HG03066 (cell line): Measurements from ENCODE around the gene INPP5K.

ENCODE experiments used
- ATAC-seq: cut with Tn5 transposase; IDR thresholded peaks from one replicate; pipeline ENCODE4 v1.9.1; 2021; ENCODE audit warnings: low read depth; ENCODE audit not compliant: unreplicated experiment

The INPP5K gene

DNA sequence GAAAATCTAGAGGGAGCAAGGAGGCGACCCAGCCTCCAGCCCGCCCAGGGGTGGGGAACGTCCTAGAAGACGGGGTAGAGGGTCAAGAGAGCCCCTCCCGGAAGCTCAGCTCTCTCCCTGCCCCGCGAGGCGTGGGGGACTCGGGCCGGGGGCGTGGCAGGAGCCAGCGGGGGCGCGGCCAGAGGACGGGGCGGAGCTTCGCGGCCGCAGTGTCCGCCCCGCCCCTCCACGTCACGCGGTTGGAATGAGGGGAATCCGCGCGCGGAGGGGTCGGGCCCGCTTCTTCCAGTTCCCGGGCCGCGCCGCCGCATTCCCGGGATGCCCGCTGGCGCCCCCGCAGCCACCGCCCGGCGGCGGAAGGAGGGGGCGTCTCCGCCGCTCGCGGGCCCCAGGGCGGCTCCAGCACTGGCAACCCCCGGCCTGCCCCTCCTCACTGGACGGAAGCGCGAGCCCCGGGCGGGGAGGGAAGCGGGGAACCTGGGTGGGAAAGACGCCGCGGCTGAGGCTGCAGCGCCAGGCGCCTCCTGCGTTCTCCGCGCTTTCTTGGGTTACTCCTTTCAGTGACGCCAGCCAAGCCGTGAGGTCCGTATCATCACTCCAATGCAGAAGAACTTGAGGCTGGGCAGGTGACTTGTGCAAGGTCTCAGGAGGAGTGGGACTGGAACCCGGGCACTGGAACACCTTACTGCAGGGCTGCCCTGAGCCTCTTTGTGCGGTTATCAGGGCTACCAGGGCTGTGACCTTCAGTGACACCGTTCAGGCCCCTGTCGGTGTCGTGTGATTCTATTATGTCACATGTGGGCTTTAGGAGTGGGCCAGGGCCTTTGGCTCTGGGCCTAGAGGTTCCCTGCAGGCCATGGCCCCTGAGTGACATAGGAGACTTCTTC is 28.2 kb downstream of the INPP5K start:
- no peak for ATAC-seq

DNA sequence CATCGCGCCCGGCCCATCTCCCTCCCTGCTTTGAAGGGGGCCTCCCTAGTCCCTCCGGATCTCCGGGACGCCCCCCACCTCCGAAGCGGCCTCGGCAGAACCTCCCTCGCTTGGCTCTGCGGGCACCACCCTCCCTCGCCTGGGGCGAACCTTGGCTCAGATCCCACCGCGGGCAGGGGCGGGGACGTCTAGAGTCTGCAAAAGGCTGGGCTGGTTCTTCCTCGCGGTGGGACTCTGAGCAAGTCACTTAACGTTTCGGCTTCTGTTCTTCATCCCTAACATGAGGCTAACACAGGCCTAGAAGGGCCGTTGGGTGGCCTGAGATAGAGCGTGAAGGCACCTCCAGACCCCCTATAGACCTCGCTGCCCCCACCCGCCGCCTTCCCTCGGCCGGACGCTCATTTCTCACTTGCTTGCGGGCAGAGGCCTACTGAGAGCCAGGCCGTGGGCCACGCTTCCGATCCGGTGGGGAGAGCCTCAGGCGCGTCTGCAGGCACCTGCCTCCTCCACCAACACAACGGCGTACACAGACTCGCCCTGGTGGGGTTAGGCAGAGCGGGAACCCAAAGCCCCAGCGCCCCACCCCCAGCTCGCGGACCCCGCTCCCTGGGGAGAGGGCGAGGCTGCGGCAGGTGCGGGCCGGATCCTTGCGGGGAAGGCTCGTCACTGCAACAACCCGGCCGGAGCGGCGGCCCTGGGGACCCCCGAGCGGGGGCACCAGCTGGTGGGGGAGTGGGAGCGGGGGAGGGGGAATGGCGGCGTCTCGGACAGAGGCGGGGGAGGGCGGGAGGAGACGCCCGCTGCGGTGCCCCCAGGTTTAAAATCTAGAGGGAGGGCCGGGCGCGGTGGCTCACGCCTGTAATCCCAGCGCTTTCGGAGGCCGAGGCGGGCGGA is 29.4 kb downstream of the INPP5K start:
- no peak for ATAC-seq

DNA sequence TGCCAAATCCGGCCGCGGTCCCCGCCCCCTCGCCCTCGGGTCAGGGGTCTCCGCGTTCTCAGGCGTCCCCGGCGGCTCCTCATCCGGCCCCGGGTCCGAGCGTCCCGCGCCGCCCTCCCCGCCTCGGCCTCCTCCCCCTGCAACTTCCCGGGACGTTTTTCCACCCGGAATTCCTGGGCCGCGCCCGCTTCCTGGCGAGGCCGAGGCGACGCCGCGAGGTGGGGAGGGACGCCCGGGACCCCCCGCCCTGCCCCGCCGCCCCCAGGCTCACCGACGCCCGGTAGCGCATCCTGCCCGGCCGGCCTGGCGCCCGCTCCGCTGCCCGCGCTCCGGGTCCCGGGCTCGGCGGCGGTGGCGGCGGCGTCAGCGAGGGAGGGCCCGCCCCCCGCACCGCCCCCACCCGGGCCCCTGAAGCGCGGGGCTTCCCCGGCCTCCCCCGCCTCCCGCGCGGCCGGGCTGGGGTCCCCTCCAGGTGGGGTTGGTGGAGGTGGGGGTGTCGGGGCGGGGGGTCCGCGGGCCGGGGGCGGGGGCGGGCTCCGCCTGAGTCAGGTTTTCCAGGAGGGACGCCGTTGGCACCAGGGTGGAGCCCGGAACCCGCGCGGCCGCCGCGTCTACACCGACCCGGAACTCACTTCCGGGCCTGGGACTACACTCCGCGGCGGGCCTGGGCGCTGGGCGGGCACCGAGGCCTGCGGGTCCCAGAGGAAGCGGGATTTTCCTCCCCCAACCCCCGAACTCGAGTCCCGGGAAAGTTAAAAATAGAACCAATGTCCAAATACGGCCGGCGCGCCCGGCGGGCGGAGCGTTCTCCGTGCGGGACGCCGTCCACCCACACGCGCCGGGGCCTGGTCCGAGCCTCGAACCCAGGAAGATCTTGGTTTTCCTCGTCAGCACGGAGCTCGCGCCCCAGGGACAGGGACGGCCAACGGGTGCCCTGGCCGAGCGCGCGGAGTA is 30.7 kb downstream of the INPP5K start:
- ATAC-seq, result no peak

GRCh38 chr17:1484676-1485422 is 31.6 kb downstream of the INPP5K start:
- ATAC-seq, result no peak

GRCh38 chr17:1484060-1484535 is 32.3 kb downstream of the INPP5K start:
- ATAC-seq, result no peak

- no peak for ATAC-seq
These were observed 33.7 kb downstream of the INPP5K start for GRCh38 chr17:1482680-1483079.

DNA sequence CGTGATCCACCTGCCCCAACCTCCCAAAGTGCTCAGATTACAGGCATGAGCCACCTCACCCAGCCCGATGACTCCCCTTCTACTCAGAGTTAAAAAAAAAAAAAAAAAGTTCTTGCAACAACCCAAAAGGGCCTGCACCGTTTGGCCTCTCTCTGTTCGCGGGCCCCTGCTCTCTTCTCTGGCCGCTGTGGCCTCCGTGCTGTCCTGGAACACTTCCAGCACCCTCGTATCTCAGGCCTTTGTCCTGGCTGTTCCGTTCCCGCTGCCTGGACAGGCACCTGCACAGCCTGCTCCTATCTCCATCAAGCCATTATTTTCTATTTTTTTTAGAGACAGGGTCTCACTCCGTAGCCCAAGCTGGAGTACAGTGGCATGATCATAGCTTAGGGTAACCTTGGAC is 34.7 kb downstream of the INPP5K start:
- ATAC-seq, result no peak

DNA sequence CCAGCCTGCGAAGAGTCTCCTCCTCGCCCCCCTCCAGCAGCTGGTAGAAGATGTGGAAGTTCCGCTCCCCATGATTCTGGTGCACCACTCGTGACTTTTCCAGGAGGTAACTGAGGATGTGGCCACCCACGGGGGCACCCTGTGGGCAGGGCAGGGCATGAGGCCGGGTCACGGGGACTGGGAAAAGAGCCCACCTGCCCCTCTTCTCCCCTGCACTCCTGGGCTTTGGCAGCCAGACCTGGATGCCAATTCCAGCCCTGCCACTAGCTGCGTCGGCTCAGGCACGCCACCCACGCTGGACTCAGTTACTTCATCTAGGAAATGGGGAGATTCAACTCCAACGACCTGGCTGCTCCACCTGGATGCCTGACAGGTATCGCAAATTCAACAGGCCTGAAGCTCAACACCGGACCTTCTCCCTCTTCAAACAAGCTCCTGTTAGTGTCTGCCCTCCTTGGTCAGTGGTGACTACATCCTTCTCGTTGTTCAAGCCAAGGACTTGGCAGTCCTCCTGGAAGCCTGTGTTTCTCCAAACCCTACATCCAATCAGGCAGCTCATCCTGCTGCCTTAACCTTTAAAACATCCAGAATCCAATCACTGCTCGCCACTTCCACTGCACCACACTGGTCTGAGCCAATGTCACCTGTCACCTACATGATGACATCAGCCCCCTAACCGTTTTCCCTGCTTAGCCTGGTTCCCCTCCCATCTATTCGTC is 35.5 kb downstream of the INPP5K start:
- ATAC-seq, result no peak

- ATAC-seq, result no peak
These were observed 38.0 kb downstream of the INPP5K start for GRCh38 chr17:1478418-1478817.

- ATAC-seq, result no peak
These were observed 41.0 kb downstream of the INPP5K start for GRCh38 chr17:1475321-1475854.

- ATAC-seq, result peak; percentile 75
These were observed 41.8 kb downstream of the INPP5K start for GRCh38 chr17:1474402-1475189.

DNA sequence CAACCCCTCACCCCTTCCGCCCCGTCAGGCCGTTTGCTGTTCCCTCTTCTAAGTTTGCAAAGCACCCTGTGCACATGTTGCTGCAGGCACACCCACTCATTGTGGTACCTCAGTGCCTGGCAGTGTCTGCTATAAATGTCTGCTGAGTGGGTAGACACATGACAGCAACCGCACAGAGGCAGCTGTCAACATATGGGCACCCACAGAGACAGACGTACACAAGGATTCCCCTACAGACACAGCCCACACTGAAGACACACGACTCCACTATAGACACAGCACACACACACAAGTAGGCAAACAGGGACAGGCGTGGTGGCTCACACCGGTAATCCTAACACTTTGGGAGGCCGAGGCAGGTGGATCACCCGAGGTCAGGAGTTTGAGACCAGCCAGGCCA is 42.6 kb downstream of the INPP5K start:
- no peak for ATAC-seq

GRCh38 chr17:1473170-1473569 is 43.2 kb downstream of the INPP5K start:
- no peak for ATAC-seq

- no peak for ATAC-seq
These were observed 44.2 kb downstream of the INPP5K start for GRCh38 chr17:1471911-1472821.

DNA sequence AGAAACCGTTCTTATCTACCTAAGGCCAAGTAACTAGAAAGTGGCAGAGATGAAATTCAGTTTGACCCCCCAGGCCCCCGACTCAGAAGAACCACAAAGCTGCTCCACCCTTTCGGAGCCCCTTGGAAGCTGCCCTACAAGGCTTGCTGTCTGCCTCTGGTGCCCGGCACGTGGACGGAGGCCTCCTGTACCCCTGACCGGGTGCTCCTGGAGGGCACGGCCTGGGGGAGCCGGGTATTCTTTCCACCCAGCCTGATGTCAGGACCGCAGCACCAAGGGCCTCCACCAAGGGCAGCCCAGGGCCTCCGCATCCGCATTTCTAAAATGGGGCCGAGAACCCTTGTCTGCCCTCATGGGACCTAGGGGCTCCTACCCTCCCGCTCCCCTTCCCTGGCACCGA is 44.9 kb downstream of the INPP5K start:
- ATAC-seq, result no peak

DNA sequence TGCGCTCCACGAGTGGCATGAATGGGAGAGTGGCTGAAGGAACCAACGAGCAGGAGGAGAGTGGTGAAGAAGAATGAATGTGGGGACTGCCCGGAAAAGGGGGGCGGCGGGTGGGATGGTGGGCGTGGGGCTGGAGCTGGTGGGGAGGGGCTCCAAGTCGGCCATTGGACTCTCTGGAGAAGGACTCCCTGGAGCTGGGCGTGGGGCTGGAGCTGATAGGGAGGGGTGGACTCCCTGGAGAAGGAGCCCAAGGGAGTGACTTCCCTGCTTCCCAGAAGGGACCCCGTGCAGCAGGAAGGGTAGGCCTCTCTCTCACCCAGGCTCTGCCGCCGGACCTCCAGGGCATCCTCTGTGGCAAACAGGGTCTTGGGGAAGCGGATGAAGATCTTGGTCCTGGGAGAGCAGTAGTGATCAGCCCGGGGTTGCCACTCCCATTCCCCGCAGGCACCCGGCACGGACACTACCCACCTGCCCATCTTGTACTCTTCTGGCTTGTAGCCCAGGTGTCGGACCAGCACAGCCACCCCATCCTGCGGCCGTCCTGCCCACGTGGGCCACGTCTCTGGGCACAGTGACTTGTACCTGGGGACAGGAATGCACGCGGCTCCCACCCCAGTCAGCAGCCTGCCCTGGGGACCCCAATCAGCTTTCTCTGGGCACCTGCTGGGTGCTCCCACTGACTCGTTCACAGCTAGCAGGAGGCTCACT is 45.5 kb downstream of the INPP5K start:
- ATAC-seq, result no peak
